ENCODE measurements around the gene CHAT. TPM values are rescaled to one million over a fixed set of nuclear protein-coding genes. Genes with fewer than 3 reads are reported as not detected.

The CHAT gene
- total RNA-seq, 1 donor from 2014 or later, result not detected

GRCh38 chr10:49600046-49600445 is 13.8 kb upstream of the CHAT start:
- H3K36me3 Mint-ChIP-seq, result no peaks in the 10 kb centered on the region

DNA sequence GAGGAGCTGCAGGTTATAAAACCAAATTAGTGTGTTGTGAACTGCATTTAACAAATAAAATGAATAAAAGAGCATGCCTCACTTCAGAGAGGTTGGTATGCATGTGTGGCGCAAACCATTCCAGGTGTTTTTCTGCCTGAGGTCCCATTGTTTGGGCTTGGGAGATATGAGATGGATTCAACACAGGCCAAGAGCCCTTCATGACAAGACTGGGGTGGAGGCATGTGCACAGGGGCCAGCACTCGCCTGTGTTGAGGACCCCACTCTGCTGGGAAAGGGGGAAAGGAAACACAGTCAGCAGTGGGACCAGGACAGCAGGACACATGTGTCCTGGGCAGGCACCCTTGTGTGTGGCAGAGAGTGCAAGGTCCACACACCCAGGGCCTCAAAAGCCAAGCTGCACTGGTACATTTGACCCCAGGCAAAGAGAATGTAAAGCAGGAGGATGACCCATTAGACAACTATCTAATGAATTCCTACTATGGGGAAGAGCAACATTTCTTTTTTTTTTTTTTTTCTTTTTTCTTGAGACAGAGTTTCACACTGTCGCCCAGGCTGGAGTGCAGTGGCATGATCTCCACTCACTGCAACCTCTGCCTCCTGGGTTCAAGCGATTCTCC is 12.9 kb upstream of the CHAT start:
- no peak overlapping the region for H3K9ac ChIP-seq
- peaks cover 41% of the 10 kb centered on the region for H3K27me3 ChIP-seq
- peaks cover 2% of the 10 kb centered on the region for H3K4me1 Mint-ChIP-seq
- H3K27me3 Mint-ChIP-seq (ENCODE audit: insufficient read depth, low read depth), result peaks cover 26% of the 10 kb centered on the region
- no peak overlapping the region for H2AFZ ChIP-seq (replicated peaks)
- no peak for DNase-seq (ENCODE audit: low spot score)
- no peaks in the 10 kb centered on the region for H3K9me3 ChIP-seq (ENCODE audit: low read depth)
- H3K4me2 ChIP-seq, result no peak overlapping the region
- no peaks in the 10 kb centered on the region for H3K4me1 ChIP-seq
- H3K36me3 Mint-ChIP-seq, result no peaks in the 10 kb centered on the region
- H3K4me3 Mint-ChIP-seq, result no peak overlapping the region
- no peak overlapping the region for H3K27ac Mint-ChIP-seq
- no peak for TF ChIP-seq EZH2 (IDR thresholded peaks at IDR 0.05)
- H3K27ac ChIP-seq, result no peak overlapping the region
- H3K79me2 ChIP-seq (ENCODE audit: low read depth), result no peaks in the 10 kb centered on the region
- H3F3A ChIP-seq (ENCODE audit: low read depth), result no peaks in the 10 kb centered on the region
- no peaks in the 10 kb centered on the region for H3K36me3 ChIP-seq
- H4K20me1 ChIP-seq (ENCODE audit: low read depth), result peaks cover 3% of the 10 kb centered on the region
- H3K4me3 ChIP-seq, result no peak overlapping the region
- no peaks in the 10 kb centered on the region for H3K9me3 Mint-ChIP-seq

More at GRCh38 chr10:49600046-49600445, 13.8 kb upstream of the CHAT start:
- Histone ChIP-seq H2AFZ (replicated peaks) (no peak overlapping the region), H3K4me1 (no peaks in the 10 kb centered on the region), H3F3A (ENCODE audit: low read depth) (no peaks in the 10 kb centered on the region), H3K4me2 (no peak overlapping the region), H3K36me3 (no peaks in the 10 kb centered on the region), H3K79me2 (ENCODE audit: low read depth) (no peaks in the 10 kb centered on the region), H4K20me1 (ENCODE audit: low read depth) (no peaks in the 10 kb centered on the region), H3K9me3 (ENCODE audit: low read depth) (no peaks in the 10 kb centered on the region), H3K27me3 (peaks cover 33% of the 10 kb centered on the region), H3K27ac (no peak overlapping the region), H3K9ac (no peak overlapping the region), H3K4me3 (no peak overlapping the region)
- Mint-ChIP-seq H3K27me3 (ENCODE audit: insufficient read depth, low read depth) (peaks cover 22% of the 10 kb centered on the region), H3K27ac (no peak overlapping the region), H3K9me3 (no peaks in the 10 kb centered on the region), H3K4me3 (no peak overlapping the region), H3K4me1 (no peaks in the 10 kb centered on the region)
- TF ChIP-seq, protein P1, sequence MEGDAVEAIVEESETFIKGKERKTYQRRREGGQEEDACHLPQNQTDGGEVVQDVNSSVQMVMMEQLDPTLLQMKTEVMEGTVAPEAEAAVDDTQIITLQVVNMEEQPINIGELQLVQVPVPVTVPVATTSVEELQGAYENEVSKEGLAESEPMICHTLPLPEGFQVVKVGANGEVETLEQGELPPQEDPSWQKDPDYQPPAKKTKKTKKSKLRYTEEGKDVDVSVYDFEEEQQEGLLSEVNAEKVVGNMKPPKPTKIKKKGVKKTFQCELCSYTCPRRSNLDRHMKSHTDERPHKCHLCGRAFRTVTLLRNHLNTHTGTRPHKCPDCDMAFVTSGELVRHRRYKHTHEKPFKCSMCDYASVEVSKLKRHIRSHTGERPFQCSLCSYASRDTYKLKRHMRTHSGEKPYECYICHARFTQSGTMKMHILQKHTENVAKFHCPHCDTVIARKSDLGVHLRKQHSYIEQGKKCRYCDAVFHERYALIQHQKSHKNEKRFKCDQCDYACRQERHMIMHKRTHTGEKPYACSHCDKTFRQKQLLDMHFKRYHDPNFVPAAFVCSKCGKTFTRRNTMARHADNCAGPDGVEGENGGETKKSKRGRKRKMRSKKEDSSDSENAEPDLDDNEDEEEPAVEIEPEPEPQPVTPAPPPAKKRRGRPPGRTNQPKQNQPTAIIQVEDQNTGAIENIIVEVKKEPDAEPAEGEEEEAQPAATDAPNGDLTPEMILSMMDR (IDR thresholded peaks at IDR 0.05), result no peak
- TF ChIP-seq EZH2phosphoT487 (IDR thresholded peaks at IDR 0.05) (no peak), EZH2 (IDR thresholded peaks at IDR 0.05) (no peak)
- no peak for DNase-seq (ENCODE audit: low spot score)

DNA sequence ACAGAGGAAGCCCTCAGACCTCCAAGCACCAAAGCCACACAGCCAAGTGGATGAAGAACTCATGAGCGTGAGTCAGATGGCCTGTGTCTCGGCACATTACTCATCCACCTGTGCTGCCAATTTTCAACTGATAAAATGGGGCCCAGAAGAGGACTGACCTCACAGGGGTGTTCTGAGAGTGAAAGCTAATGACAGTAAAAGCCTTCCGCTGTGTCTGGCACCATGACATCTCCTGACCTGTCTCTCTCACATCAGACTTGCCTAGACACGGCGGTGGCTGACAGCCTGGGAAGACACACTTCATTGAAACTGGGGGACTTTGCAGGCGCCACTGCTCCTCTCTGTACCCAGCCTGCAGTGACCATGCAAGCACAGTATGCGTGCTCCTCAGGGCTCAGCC is 12.0 kb upstream of the CHAT start:
- Histone ChIP-seq H3K36me3 (no peaks in the 10 kb centered on the region), H3K79me2 (ENCODE audit: low read depth) (no peaks in the 10 kb centered on the region), H3K9me3 (ENCODE audit: low read depth) (no peaks in the 10 kb centered on the region), H3K4me3 (no peak overlapping the region), H3K27ac (no peak overlapping the region), H2AFZ (replicated peaks) (no peak overlapping the region), H4K20me1 (ENCODE audit: low read depth) (peaks cover 13% of the 10 kb centered on the region), H3K4me2 (no peak overlapping the region), H3K9ac (no peak overlapping the region), H3K27me3 (peaks cover 51% of the 10 kb centered on the region), H3F3A (ENCODE audit: low read depth) (no peaks in the 10 kb centered on the region), H3K4me1 (no peaks in the 10 kb centered on the region)
- no peak overlapping the region for H3K27ac Mint-ChIP-seq
- H3K4me3 Mint-ChIP-seq, result no peak overlapping the region
- TF ChIP-seq EZH2phosphoT487 (IDR thresholded peaks at IDR 0.05), result no peak
- no peak for TF ChIP-seq EZH2 (IDR thresholded peaks at IDR 0.05)
- TF ChIP-seq, protein P1 (IDR thresholded peaks at IDR 0.05), result no peak
- peaks cover 2% of the 10 kb centered on the region for H3K4me1 Mint-ChIP-seq
- no peak for DNase-seq (ENCODE audit: low spot score)
- no peaks in the 10 kb centered on the region for H3K36me3 Mint-ChIP-seq
- no peaks in the 10 kb centered on the region for H3K9me3 Mint-ChIP-seq
- peaks cover 35% of the 10 kb centered on the region for H3K27me3 Mint-ChIP-seq (ENCODE audit: insufficient read depth, low read depth)

DNA sequence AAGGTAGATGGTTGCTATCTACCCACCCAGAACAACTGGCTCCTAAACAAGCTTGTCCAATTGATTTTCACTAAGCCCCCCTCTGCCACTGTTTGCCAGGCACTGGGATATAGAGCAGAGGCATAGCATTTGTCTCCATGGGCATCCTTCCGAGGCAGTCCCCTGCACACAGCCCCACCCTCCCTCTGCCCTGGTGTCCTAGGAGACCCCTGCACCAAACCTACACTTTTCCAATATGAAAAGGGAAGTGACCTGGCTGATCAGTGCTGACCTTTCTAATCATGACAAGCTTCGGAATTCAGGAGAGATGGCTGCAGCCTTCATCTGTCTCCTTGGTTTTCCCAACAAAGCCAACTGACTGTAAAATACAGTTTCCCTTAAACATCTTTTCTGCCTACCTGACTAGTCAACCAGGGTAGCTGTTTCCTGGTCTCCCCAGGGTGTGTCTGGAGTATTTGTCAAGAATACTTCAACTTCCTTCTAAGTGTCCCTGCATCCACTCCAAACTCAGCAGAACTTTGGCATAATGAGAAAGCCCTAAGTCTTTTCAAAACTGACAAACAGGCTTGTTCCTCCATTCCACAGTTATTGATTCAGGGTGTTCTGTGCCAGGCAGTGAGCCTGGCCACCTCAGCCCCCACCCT is 11.3 kb upstream of the CHAT start:
- no peak overlapping the region for H3K4me2 ChIP-seq
- no peak for DNase-seq (ENCODE audit: low spot score)
- no peaks in the 10 kb centered on the region for H3K4me1 ChIP-seq
- no peak overlapping the region for H3K4me3 ChIP-seq
- no peaks in the 10 kb centered on the region for H3K9me3 ChIP-seq (ENCODE audit: low read depth)
- H3K27ac ChIP-seq, result no peak overlapping the region
- peaks cover 57% of the 10 kb centered on the region for H3K27me3 ChIP-seq
- H3K36me3 ChIP-seq, result no peaks in the 10 kb centered on the region
- Mint-ChIP-seq H3K27ac (no peak overlapping the region), H3K4me1 (peaks cover 2% of the 10 kb centered on the region), H3K36me3 (no peaks in the 10 kb centered on the region), H3K9me3 (no peaks in the 10 kb centered on the region), H3K27me3 (ENCODE audit: insufficient read depth, low read depth) (peaks cover 41% of the 10 kb centered on the region), H3K4me3 (no peak overlapping the region)
- H2AFZ ChIP-seq (replicated peaks), result no peak overlapping the region
- TF ChIP-seq, protein P1 (IDR thresholded peaks at IDR 0.05), result no peak
- TF ChIP-seq EZH2 (IDR thresholded peaks at IDR 0.05) (no peak), EZH2phosphoT487 (IDR thresholded peaks at IDR 0.05) (no peak)
- H3K79me2 ChIP-seq (ENCODE audit: low read depth), result no peaks in the 10 kb centered on the region
- peaks cover 18% of the 10 kb centered on the region for H4K20me1 ChIP-seq (ENCODE audit: low read depth)
- H3K9ac ChIP-seq, result no peak overlapping the region
- no peaks in the 10 kb centered on the region for H3F3A ChIP-seq (ENCODE audit: low read depth)
